Measurements from ENCODE around the gene ASAH2. TPM values are rescaled to one million over a fixed set of nuclear protein-coding genes. Genes with fewer than 3 reads are reported as not detected.

ASAH2 gene
- polyA plus RNA-seq, 1 experiment: 0.32 TPM

GRCh38 chr10:50234486-50234885, 16.8 kb downstream of the ASAH2 start:
- no peaks in the 10 kb centered on the region for H3K36me3 ChIP-seq (ENCODE audit: control insufficient read depth, insufficient read depth, low read length)
- no peak for TF ChIP-seq CTCF (IDR thresholded peaks at IDR 0.05; ENCODE audit: insufficient read depth, low read depth, low read length)
- H3K4me3 ChIP-seq (ENCODE audit: low read depth, low read length): no peak overlapping the region
- ChIA-PET POLR2A (no interaction called here), CTCF (interaction anchor here (3.4 kb wide), 1 partner anchor 10 kb away, joined by 12 read pairs; no protein-coding TSS in a partner anchor)
- no peak for DNase-seq (ENCODE audit: low read depth)
- peaks cover 5% of the 10 kb centered on the region for H3K27me3 ChIP-seq (ENCODE audit: control insufficient read depth, insufficient read depth, low read length)

- no peak overlapping the region for H3K4me3 ChIP-seq (ENCODE audit: low read depth, low read length)
- ChIA-PET POLR2A (no interaction called here), CTCF (no interaction called here)
- no peak for DNase-seq (ENCODE audit: low read depth)
- no peaks in the 10 kb centered on the region for H3K36me3 ChIP-seq (ENCODE audit: control insufficient read depth, insufficient read depth, low read length)
- H3K27me3 ChIP-seq (ENCODE audit: control insufficient read depth, insufficient read depth, low read length): peaks cover 9% of the 10 kb centered on the region
- TF ChIP-seq CTCF (IDR thresholded peaks at IDR 0.05; ENCODE audit: insufficient read depth, low read depth, low read length): no peak
Observed at GRCh38 chr10:50232261-50232639, 19.1 kb downstream of the ASAH2 start.

DNA sequence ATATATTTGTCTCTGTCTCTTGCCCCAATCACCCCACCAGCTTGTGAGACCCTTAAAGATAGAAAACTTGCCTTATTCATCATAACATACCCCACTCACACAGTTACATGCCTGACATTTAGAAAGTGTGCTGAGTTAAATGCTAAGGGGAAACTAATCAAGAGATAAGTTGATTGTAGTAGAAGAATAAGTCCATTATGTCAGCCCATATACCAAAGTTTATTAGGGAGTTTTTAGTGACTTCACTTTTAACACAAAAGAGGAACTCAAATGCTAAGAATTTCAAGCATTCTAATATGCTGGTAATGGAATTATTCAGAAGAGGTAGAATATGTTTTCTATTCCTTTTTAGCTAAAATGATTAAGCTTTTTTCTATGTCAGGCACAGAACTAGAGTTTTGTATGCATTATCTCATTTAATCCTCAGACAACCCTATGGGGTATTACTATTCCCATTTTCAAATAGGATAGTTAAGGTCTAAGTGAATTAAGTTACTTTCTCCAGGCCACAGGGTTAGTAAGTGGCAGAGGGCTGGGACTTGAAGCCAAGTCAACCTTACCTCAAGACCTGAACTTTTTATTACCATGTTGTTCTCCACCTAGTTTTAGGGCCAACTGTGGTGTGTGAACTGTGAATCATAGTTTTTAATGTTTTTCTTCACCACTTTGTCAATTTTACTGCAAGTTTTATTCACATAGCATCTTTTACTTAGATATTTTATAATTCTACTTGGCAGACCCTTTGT, 19.6 kb downstream of the ASAH2 start:
- ChIA-PET POLR2A (no interaction called here), CTCF (interaction anchor here (1.1 kb wide), 1 partner anchor 13 kb away, joined by 7 read pairs; no protein-coding TSS in a partner anchor)
- H3K27me3 ChIP-seq (ENCODE audit: control insufficient read depth, insufficient read depth, low read length): peaks cover 9% of the 10 kb centered on the region
- no peak overlapping the region for H3K4me3 ChIP-seq (ENCODE audit: low read depth, low read length)
- TF ChIP-seq CTCF (IDR thresholded peaks at IDR 0.05; ENCODE audit: insufficient read depth, low read depth, low read length): no peak
- H3K36me3 ChIP-seq (ENCODE audit: control insufficient read depth, insufficient read depth, low read length): no peaks in the 10 kb centered on the region
- no peak for DNase-seq (ENCODE audit: low read depth)

GRCh38 chr10:50229460-50229859, 21.9 kb downstream of the ASAH2 start:
- no peak for DNase-seq (ENCODE audit: low read depth)
- H3K36me3 ChIP-seq (ENCODE audit: control insufficient read depth, insufficient read depth, low read length): no peaks in the 10 kb centered on the region
- TF ChIP-seq CTCF (IDR thresholded peaks at IDR 0.05; ENCODE audit: insufficient read depth, low read depth, low read length): no peak
- peaks cover 5% of the 10 kb centered on the region for H3K27me3 ChIP-seq (ENCODE audit: control insufficient read depth, insufficient read depth, low read length)
- H3K4me3 ChIP-seq (ENCODE audit: low read depth, low read length): no peak overlapping the region
- ChIA-PET CTCF (no interaction called here), POLR2A (no interaction called here)

DNA sequence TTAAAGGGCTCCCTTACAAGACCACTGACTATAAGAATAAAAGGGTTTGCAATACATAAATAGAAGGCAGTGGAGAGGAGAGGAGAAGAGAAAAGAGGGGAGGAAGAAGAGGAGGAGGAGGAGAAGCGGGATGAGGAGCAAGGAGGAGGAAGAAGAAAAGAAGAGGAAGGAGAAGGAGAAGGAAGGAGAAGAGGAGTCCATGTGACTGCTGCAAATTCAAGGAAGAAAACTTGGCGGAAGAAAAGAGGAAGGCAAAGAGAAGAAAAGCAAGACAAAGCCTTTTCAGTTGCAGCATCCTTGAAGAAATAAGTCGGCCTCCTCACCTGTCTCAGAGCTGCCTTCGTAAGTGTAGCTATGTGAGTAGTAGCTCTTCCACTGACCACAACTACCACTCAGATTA, 22.6 kb downstream of the ASAH2 start:
- no peaks in the 10 kb centered on the region for H3K36me3 ChIP-seq (ENCODE audit: control insufficient read depth, insufficient read depth, low read length)
- DNase-seq (ENCODE audit: low read depth): no peak
- POLR2A ChIA-PET: no interaction called here
- no peak overlapping the region for H3K4me3 ChIP-seq (ENCODE audit: low read depth, low read length)
- H3K27me3 ChIP-seq (ENCODE audit: control insufficient read depth, insufficient read depth, low read length): peaks cover 5% of the 10 kb centered on the region
- CTCF ChIA-PET: no interaction called here
- no peak for TF ChIP-seq CTCF (IDR thresholded peaks at IDR 0.05; ENCODE audit: insufficient read depth, low read depth, low read length)

Measured in BJ (cell line).